ENCODE data around the gene SMG6. TPM values are rescaled to one million over a fixed set of nuclear protein-coding genes. Genes with fewer than 3 reads are reported as not detected.
A peak's percentile ranks its signal among the peaks of the same experiment; 100 is the strongest.

The SMG6 gene
- total RNA-seq, 1 donor from 2014 or later: 39.7 TPM

DNA sequence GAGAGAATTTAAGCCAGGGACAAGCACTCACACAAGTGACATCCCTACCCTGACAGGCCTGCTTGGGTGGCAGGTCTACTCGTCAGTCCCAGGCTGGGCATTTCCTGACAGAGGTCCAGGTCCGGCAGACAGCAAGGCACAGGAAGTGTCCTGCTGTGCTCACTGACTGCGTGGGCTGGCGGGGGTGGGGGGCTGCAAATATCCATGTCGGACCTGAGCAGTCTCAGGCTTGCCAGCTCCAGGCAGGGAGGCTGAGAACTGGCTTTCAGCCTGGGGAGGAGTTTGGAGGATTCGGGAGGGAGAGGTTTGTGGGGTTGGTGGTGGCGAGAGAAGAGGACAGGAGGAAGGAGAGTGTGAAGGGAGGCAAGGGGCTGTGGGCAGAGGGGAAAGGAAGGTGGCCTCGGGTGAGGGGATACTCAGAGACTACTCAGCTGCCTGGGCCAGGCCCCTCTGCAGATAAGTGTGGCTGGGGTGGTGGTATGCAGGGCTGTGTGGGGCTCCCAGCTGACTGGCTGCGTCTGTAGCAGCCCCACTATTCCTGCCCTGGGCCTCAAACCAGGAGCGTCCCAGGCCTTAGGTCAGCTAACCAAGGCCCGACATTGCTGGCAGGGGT lies 240.9 kb downstream of the SMG6 start:
- H4K20me1 ChIP-seq (ENCODE audit: insufficient read depth, low read length): peaks cover 15% of the 10 kb centered on the region
- no peaks in the 10 kb centered on the region for H3K27me3 Mint-ChIP-seq (ENCODE audit: low read depth, unreplicated experiment)
- no peaks in the 10 kb centered on the region for H3K9me3 ChIP-seq (ENCODE audit: insufficient read depth, low read depth, low read length)
- H3K4me1 ChIP-seq (ENCODE audit: insufficient read depth, low read length): peaks cover 90% of the 10 kb centered on the region
- no peak for TF ChIP-seq CTCF (IDR thresholded peaks at IDR 0.05; ENCODE audit: insufficient read depth, low read depth, low read length)
- no peak for TF ChIP-seq EZH2 (IDR thresholded peaks at IDR 0.05; ENCODE audit: insufficient read depth, low read length)
- H3K4me2 ChIP-seq (ENCODE audit: low read length): peak overlapping the region; percentile 46
- no peaks in the 10 kb centered on the region for H3K27me3 ChIP-seq (ENCODE audit: insufficient read depth, low read length)
- peaks cover 66% of the 10 kb centered on the region for H3K79me2 ChIP-seq (ENCODE audit: insufficient read depth, low read length)
- H3K36me3 Mint-ChIP-seq (ENCODE audit: low read depth, unreplicated experiment): peaks cover 27% of the 10 kb centered on the region
- H3K27ac Mint-ChIP-seq (ENCODE audit: unreplicated experiment): peak overlapping the region; percentile 97
- H3K4me3 Mint-ChIP-seq (ENCODE audit: unreplicated experiment): peak overlapping the region; percentile 76
- peak overlapping the region; percentile 99 for H3K27ac ChIP-seq (ENCODE audit: low read depth, low read length)
- FAIRE-seq (no peak), DNase-seq (ENCODE audit: low read depth) (no peak)
- peaks cover 2% of the 10 kb centered on the region for H3K9me3 Mint-ChIP-seq (ENCODE audit: unreplicated experiment)
- peaks cover 9% of the 10 kb centered on the region for H3K36me3 ChIP-seq (ENCODE audit: insufficient read depth, low read length)
- H2AFZ ChIP-seq (ENCODE audit: low read depth, low read length): no peak overlapping the region
- no peak overlapping the region for H3K4me3 ChIP-seq (ENCODE audit: insufficient read depth, low read depth, low read length)
- peaks cover 58% of the 10 kb centered on the region for H3K4me1 Mint-ChIP-seq (ENCODE audit: low read depth, unreplicated experiment)
- H3K9ac ChIP-seq (ENCODE audit: low read length): peak overlapping the region; percentile 93

- DNase-seq (ENCODE audit: low read depth): no peak
- Histone ChIP-seq H4K20me1 (ENCODE audit: insufficient read depth, low read length) (peaks cover 22% of the 10 kb centered on the region), H3K36me3 (ENCODE audit: insufficient read depth, low read length) (peaks cover 9% of the 10 kb centered on the region), H3K9me3 (ENCODE audit: insufficient read depth, low read depth, low read length) (no peaks in the 10 kb centered on the region), H3K4me1 (ENCODE audit: insufficient read depth, low read length) (peaks cover 78% of the 10 kb centered on the region), H3K9ac (ENCODE audit: low read length) (peak overlapping the region; percentile 93), H3K79me2 (ENCODE audit: insufficient read depth, low read length) (peaks cover 77% of the 10 kb centered on the region), H3K27me3 (ENCODE audit: insufficient read depth, low read length) (no peaks in the 10 kb centered on the region), H2AFZ (ENCODE audit: low read depth, low read length) (no peak overlapping the region), H3K4me2 (ENCODE audit: low read length) (peak overlapping the region; percentile 46), H3K27ac (ENCODE audit: low read depth, low read length) (peak overlapping the region; percentile 99), H3K4me3 (ENCODE audit: insufficient read depth, low read depth, low read length) (no peak overlapping the region)
- H3K27me3 Mint-ChIP-seq (ENCODE audit: low read depth, unreplicated experiment): no peaks in the 10 kb centered on the region
- peak overlapping the region; percentile 97 for H3K27ac Mint-ChIP-seq (ENCODE audit: unreplicated experiment)
- FAIRE-seq: no peak
- H3K36me3 Mint-ChIP-seq (ENCODE audit: low read depth, unreplicated experiment): peaks cover 28% of the 10 kb centered on the region
- peak overlapping the region; percentile 76 for H3K4me3 Mint-ChIP-seq (ENCODE audit: unreplicated experiment)
- H3K9me3 Mint-ChIP-seq (ENCODE audit: unreplicated experiment): peaks cover 2% of the 10 kb centered on the region
- H3K4me1 Mint-ChIP-seq (ENCODE audit: low read depth, unreplicated experiment): peaks cover 49% of the 10 kb centered on the region
- TF ChIP-seq EZH2 (IDR thresholded peaks at IDR 0.05; ENCODE audit: insufficient read depth, low read length): no peak
- no peak for TF ChIP-seq CTCF (IDR thresholded peaks at IDR 0.05; ENCODE audit: insufficient read depth, low read depth, low read length)
Measured at GRCh38 chr17:2061441-2061958, 242.1 kb downstream of the SMG6 start.

Measured in astrocyte (in vitro differentiated cells and primary cell).